Measurements from ENCODE around the gene SEMA3E. TPM values are rescaled to one million over a fixed set of nuclear protein-coding genes. Genes with fewer than 3 reads are reported as not detected.

SEMA3E gene
- total and polyA plus RNA-seq, 2 experiments from 2014 or later = 7.0 to 14.0 TPM

DNA sequence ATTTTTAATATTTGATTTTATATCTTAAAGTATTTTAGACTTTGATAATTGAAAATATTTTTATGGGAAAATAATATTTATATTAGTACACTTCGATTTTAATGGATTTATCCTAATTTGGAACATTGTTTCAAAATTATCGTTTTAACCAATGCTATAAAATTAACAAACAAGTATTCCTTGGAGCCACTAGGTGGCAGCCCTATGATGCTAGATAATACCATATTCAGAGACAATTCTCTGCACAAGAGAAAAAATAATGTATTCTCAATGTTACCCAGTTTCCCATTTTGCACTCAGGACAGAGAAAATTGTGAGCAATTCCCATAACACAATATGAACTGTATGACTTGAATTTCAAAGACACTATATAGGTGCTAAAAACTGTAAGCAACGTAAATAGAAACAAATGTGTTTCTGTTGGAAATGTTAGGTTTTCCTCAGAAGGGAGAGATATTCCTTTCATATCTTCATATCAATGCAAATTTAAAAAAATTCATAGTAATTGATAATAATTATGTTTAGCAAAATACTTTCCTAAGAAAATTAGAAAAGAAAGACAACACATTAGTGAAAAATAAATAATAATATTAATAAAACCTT is 237.8 kb downstream of the SEMA3E start:
- no peaks in the 10 kb centered on the region for H3K9me3 ChIP-seq (ENCODE audit: low read depth)
- WGBS (ENCODE audit: low lambda C conversion rate, missing lambda C conversion rate) = 31% methylated on average over 3 of the region's 3 CpGs
- H4K20me1 ChIP-seq (ENCODE audit: insufficient read depth, poor library complexity, severe bottlenecking) = no peaks in the 10 kb centered on the region
- no peak overlapping the region for H3K4me3 ChIP-seq
- no peak overlapping the region for H3K4me2 ChIP-seq
- H2AFZ ChIP-seq = no peak overlapping the region
- no peaks in the 10 kb centered on the region for H3K36me3 ChIP-seq (replicated peaks; ENCODE audit: insufficient read depth, low read depth)
- H3K9me2 ChIP-seq (replicated peaks; ENCODE audit: insufficient read depth) = no peaks in the 10 kb centered on the region
- no peak overlapping the region for H3K27ac ChIP-seq
- H3K27me3 ChIP-seq = no peaks in the 10 kb centered on the region
- H3K4me1 ChIP-seq (ENCODE audit: insufficient read depth) = no peaks in the 10 kb centered on the region
- no peak for TF ChIP-seq EZH2 (IDR thresholded peaks at IDR 0.05; ENCODE audit: borderline replicate concordance)
- TF ChIP-seq, protein P1, sequence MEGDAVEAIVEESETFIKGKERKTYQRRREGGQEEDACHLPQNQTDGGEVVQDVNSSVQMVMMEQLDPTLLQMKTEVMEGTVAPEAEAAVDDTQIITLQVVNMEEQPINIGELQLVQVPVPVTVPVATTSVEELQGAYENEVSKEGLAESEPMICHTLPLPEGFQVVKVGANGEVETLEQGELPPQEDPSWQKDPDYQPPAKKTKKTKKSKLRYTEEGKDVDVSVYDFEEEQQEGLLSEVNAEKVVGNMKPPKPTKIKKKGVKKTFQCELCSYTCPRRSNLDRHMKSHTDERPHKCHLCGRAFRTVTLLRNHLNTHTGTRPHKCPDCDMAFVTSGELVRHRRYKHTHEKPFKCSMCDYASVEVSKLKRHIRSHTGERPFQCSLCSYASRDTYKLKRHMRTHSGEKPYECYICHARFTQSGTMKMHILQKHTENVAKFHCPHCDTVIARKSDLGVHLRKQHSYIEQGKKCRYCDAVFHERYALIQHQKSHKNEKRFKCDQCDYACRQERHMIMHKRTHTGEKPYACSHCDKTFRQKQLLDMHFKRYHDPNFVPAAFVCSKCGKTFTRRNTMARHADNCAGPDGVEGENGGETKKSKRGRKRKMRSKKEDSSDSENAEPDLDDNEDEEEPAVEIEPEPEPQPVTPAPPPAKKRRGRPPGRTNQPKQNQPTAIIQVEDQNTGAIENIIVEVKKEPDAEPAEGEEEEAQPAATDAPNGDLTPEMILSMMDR (IDR thresholded peaks at IDR 0.05; ENCODE audit: poor library complexity) = peak; percentile 84
- DNase-seq (ENCODE audit: low spot score) = peak; percentile 72
- H3K79me2 ChIP-seq = no peaks in the 10 kb centered on the region

DNA sequence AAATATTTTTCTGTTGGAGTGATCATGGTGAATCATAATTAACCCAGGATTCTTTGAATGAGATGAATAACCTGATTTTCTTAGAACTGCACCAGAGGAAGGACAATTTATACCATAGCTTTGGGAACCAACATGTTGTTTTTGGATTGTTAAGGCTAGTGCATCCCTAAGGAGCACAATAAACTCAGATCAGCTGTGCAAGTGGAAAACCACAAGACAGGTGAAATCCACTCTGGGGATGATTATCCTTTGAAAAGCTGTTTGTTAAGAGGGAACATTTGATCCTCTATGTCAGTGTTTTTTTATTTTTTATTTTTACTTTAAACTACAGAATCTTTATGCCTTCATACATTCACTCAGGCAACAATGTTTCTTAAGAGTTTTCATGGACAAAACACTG is 254.2 kb downstream of the SEMA3E start:
- Histone ChIP-seq H3K4me1 (ENCODE audit: insufficient read depth) (no peaks in the 10 kb centered on the region), H3K9me2 (replicated peaks; ENCODE audit: insufficient read depth) (no peaks in the 10 kb centered on the region), H4K20me1 (ENCODE audit: insufficient read depth, poor library complexity, severe bottlenecking) (no peaks in the 10 kb centered on the region), H3K27me3 (no peaks in the 10 kb centered on the region), H3K9me3 (ENCODE audit: low read depth) (no peaks in the 10 kb centered on the region), H3K4me3 (no peak overlapping the region), H3K27ac (no peak overlapping the region), H2AFZ (no peak overlapping the region), H3K36me3 (replicated peaks; ENCODE audit: insufficient read depth, low read depth) (no peaks in the 10 kb centered on the region), H3K4me2 (no peak overlapping the region), H3K79me2 (no peaks in the 10 kb centered on the region)
- TF ChIP-seq EZH2 (IDR thresholded peaks at IDR 0.05; ENCODE audit: borderline replicate concordance) (no peak), EZH2phosphoT487 (IDR thresholded peaks at IDR 0.05; ENCODE audit: low read depth, severe bottlenecking, unreplicated experiment) (no peak)
- TF ChIP-seq, protein P1 (IDR thresholded peaks at IDR 0.05; ENCODE audit: poor library complexity) = no peak
- no peak for DNase-seq (ENCODE audit: low spot score)

DNA sequence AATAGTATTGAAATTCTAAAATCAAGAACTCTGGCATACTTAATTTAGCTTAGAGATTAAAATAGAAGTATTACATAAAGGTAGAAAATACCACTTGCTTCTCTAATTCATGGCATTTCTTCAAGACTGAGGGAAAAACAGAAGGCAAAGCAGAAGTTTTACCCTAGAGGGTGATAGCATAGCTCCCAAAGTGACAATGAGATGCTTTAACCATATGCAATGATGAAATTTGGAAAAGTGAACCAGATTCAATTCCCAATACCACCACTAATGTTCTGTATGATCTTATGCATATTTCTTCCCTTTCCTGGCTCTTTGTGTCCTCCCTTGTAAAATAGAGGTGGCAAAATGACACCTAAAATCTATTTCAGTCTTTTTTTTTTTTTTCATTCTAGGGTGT is 260.5 kb downstream of the SEMA3E start:
- Histone ChIP-seq H4K20me1 (ENCODE audit: insufficient read depth, poor library complexity, severe bottlenecking) (no peaks in the 10 kb centered on the region), H3K4me1 (ENCODE audit: insufficient read depth) (no peaks in the 10 kb centered on the region), H3K9me3 (ENCODE audit: low read depth) (no peaks in the 10 kb centered on the region), H3K27me3 (no peaks in the 10 kb centered on the region), H3K79me2 (no peaks in the 10 kb centered on the region), H3K4me3 (no peak overlapping the region), H3K4me2 (no peak overlapping the region), H3K9me2 (replicated peaks; ENCODE audit: insufficient read depth) (no peaks in the 10 kb centered on the region), H2AFZ (no peak overlapping the region), H3K36me3 (replicated peaks; ENCODE audit: insufficient read depth, low read depth) (no peaks in the 10 kb centered on the region), H3K27ac (no peak overlapping the region)
- DNase-seq (ENCODE audit: low spot score) = no peak
- no peak for TF ChIP-seq EZH2phosphoT487 (IDR thresholded peaks at IDR 0.05; ENCODE audit: low read depth, severe bottlenecking, unreplicated experiment)
- TF ChIP-seq, protein P1 (IDR thresholded peaks at IDR 0.05; ENCODE audit: poor library complexity) = no peak
- no peak for TF ChIP-seq EZH2 (IDR thresholded peaks at IDR 0.05; ENCODE audit: borderline replicate concordance)

DNA sequence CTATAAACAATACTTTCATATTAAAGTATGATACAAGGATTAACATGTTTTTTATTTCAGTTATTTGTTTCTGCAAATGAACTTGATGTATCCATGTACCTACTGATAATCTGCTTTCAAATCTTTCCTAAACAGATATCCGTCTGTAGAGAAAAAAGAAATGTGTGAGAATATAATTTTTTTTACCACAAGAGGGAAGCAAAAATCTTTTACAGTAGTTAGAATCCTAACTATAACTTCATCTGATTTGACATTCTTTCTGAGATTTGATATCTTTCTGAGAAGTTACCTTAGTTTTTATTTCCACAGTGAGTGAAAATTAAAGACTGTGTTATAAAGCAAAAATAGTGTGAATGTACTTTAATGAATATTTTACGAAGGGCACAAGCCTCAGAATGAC is 282.3 kb downstream of the SEMA3E start:
- WGBS (ENCODE audit: low lambda C conversion rate, missing lambda C conversion rate) = 65% methylated on average over 2 of the region's 2 CpGs
- Histone ChIP-seq H4K20me1 (ENCODE audit: insufficient read depth, poor library complexity, severe bottlenecking) (no peaks in the 10 kb centered on the region), H3K9me3 (ENCODE audit: low read depth) (no peaks in the 10 kb centered on the region), H2AFZ (no peak overlapping the region), H3K36me3 (replicated peaks; ENCODE audit: insufficient read depth, low read depth) (no peaks in the 10 kb centered on the region), H3K9me2 (replicated peaks; ENCODE audit: insufficient read depth) (no peaks in the 10 kb centered on the region), H3K79me2 (no peaks in the 10 kb centered on the region), H3K4me2 (no peak overlapping the region), H3K27me3 (no peaks in the 10 kb centered on the region), H3K27ac (no peak overlapping the region), H3K4me3 (no peak overlapping the region), H3K4me1 (ENCODE audit: insufficient read depth) (no peaks in the 10 kb centered on the region)
- no peak for TF ChIP-seq EZH2phosphoT487 (IDR thresholded peaks at IDR 0.05; ENCODE audit: low read depth, severe bottlenecking, unreplicated experiment)
- TF ChIP-seq, protein P1 (IDR thresholded peaks at IDR 0.05; ENCODE audit: poor library complexity) = peak; percentile 42
- no peak for DNase-seq (ENCODE audit: low spot score)
